HepG2 (cell line): ENCODE measurements around the gene FAM83D. TPM values are rescaled to one million over a fixed set of nuclear protein-coding genes. Genes with fewer than 3 reads are reported as not detected.

Source experiments
- ATAC-seq: fragments of 200-7000 bp; cut with Tn5 transposase; 3 replicates; pipeline ENCODE4 v1.9.1; 2020; ENCODE audit warnings: mild to moderate bottlenecking, moderate library complexity
- BruUV-seq: library from RNA; stranded (reverse); fragments of 400-500 nt; replicated peaks from 2 replicates; lab custom pipeline; 2021; lab: Mats Ljungman, UMichigan
- CTCF ChIA-PET: fragments of 300-600 bp; formaldehyde crosslinking; extraction: SDS; loops from one replicate; lab custom pipeline; 2021; ENCODE audit warnings: low total read pairs, inconsistent platforms, low intra/inter-chr PET ratio; lab: Yijun Ruan, JAX
- POLR2A ChIA-PET: fragments of 350-600 bp; sonication (Branson Sonifier 250); formaldehyde crosslinking; loops from one replicate; lab custom pipeline; 2020; ENCODE audit warnings: antibody characterized with exemption, inconsistent platforms; lab: Yijun Ruan, JAX
- DNase-seq: peaks from one replicate; pipeline ENCODE4 v3.0.0-alpha.2; 2015; ENCODE audit warnings: low spot score
- FAIRE-seq: peaks from 3 replicates; lab custom pipeline; 2011; peaks lifted over from hg19 to GRCh38; lab: Jason Lieb, UNC
- H2AFZ ChIP-seq: one replicate; pipeline ENCODE4 v1.6.1; 2011; ENCODE audit warnings: low read length, inconsistent platforms
- H3K27ac ChIP-seq: fragments of 300-600 bp; 3 replicates; pipeline ENCODE4 v1.8.0; 2011; ENCODE audit warnings: mixed run types, mild to moderate bottlenecking, mixed read lengths, low read length, inconsistent platforms; ENCODE audit not compliant: insufficient read depth; ENCODE audit errors: extremely low read length
- H3K27me3 ChIP-seq, 2 experiments: fragments of 200-600 bp in 1 of 2; 2 replicates in 1 of 2; 3 replicates in 1 of 2; pipeline versions ENCODE4 v1.6.0 to v1.8.0; 2011; ENCODE audit warnings: low read length in 2 of 2, mild to moderate bottlenecking in 2 of 2, moderate library complexity in 2 of 2, inconsistent platforms in 1 of 2; ENCODE audit not compliant: insufficient read depth in 2 of 2, control insufficient read depth in 1 of 2
- H3K36me3 ChIP-seq, 2 experiments: fragments of 200-600 bp in 1 of 2; replicated peaks in 1 of 2; 2 replicates in 1 of 2; 3 replicates in 1 of 2; pipeline versions ENCODE4 v1.5.1 to v1.8.0; 2011; ENCODE audit warnings: low read length in 2 of 2, inconsistent platforms in 1 of 2; ENCODE audit not compliant: insufficient read depth in 2 of 2, control insufficient read depth in 1 of 2
- H3K4me1 ChIP-seq: 2 replicates; pipeline ENCODE4 v1.5.1; 2012; ENCODE audit warnings: low read length, inconsistent platforms; ENCODE audit not compliant: insufficient read depth
- H3K4me2 ChIP-seq: 2 replicates; pipeline ENCODE4 v1.6.0; 2011; ENCODE audit warnings: low read depth, low read length, inconsistent platforms
- H3K4me3 ChIP-seq, 3 experiments: fragments of 200-600 bp in 1 of 3; sonication (generic), shearing (Covaris generic) in 1 of 3; replicated peaks in 1 of 3; 2 replicates each; pipeline ENCODE4 v1.5.1; 2011 to 2016; ENCODE audit warnings: low read length in 3 of 3, inconsistent platforms in 2 of 3, low read depth in 2 of 3, mild to moderate bottlenecking in 2 of 3, control low read depth in 1 of 3, mixed read lengths in 1 of 3; ENCODE audit not compliant: insufficient read depth in 1 of 3
- H3K79me2 ChIP-seq: one replicate; pipeline ENCODE4 v1.6.1; 2011; ENCODE audit warnings: low read length, inconsistent platforms; ENCODE audit not compliant: insufficient read depth
- H3K9ac ChIP-seq: 2 replicates; pipeline ENCODE4 v1.6.0; 2011; ENCODE audit warnings: mild to moderate bottlenecking, low read depth, low read length, inconsistent platforms; ENCODE audit not compliant: insufficient read depth
- H3K9me3 ChIP-seq: 2 replicates; pipeline ENCODE4 v1.5.1; 2012; ENCODE audit warnings: mild to moderate bottlenecking, low read length
- H4K20me1 ChIP-seq: 2 replicates; pipeline ENCODE4 v1.6.0; 2011; ENCODE audit warnings: inconsistent platforms, mild to moderate bottlenecking, low read length, moderate library complexity; ENCODE audit not compliant: insufficient read depth
- BHLHE40 ChIP-seq: IDR thresholded peaks from 2 replicates; pipeline ENCODE4 v1.6.1; 2011; ENCODE audit warnings: low read length, improper control_type of control experiment
- CBX5 ChIP-seq: sonication (generic); formaldehyde crosslinking; IDR thresholded peaks from 2 replicates; pipeline ENCODE4 v1.4.0; 2020; ENCODE audit warnings: missing genetic modification reagents, borderline replicate concordance
- FOSL2 ChIP-seq: sonication (generic); formaldehyde crosslinking; IDR thresholded peaks from 2 replicates; pipeline ENCODE4 v1.4.0; 2020; ENCODE audit warnings: missing genetic modification reagents
- GPBP1L1 ChIP-seq: sonication (generic); formaldehyde crosslinking; IDR thresholded peaks from 2 replicates; pipeline ENCODE4 v1.5.0; 2020; ENCODE audit warnings: mild to moderate bottlenecking, missing genetic modification reagents
- HOXA9 ChIP-seq: sonication (generic); formaldehyde crosslinking; IDR thresholded peaks from 2 replicates; pipeline ENCODE4 v1.8.1; 2022; ENCODE audit warnings: missing genetic modification reagents, mild to moderate bottlenecking, moderate library complexity, borderline replicate concordance
- RBM22 ChIP-seq: fragments of 200-400 bp; formaldehyde crosslinking; optimal IDR thresholded peaks from 2 replicates; pipeline ENCODE3; 2017; ENCODE audit warnings: mild to moderate bottlenecking, low read length, moderate library complexity
- RFX5 ChIP-seq: IDR thresholded peaks from 2 replicates; pipeline ENCODE4 v1.6.1; 2011; ENCODE audit warnings: low read depth, low read length, improper control_type of control experiment
- YEATS4 ChIP-seq: sonication (generic); formaldehyde crosslinking; IDR thresholded peaks from 2 replicates; pipeline ENCODE4 v1.4.0; 2020; ENCODE audit warnings: missing genetic modification reagents, borderline replicate concordance
- ZBTB40 ChIP-seq, 2 experiments: fragments of 450-650 bp in 1 of 2; sonication (generic) in 1 of 2; formaldehyde crosslinking in 1 of 2; IDR thresholded peaks; 2 replicates each; pipeline versions ENCODE4 v1.6.1 to v1.8.0; 2016 to 2022; ENCODE audit warnings: antibody characterized with exemption in 1 of 2, mild to moderate bottlenecking in 1 of 2, missing genetic modification reagents in 1 of 2
- ZNF557 ChIP-seq: sonication (generic); formaldehyde crosslinking; IDR thresholded peaks from 2 replicates; pipeline ENCODE4 v1.4.0; 2020; ENCODE audit warnings: missing genetic modification reagents
- ZNF766 ChIP-seq: sonication (generic); formaldehyde crosslinking; IDR thresholded peaks from 2 replicates; pipeline ENCODE4 v1.5.0; 2020; ENCODE audit warnings: missing genetic modification reagents, borderline replicate concordance
- WGBS: methylation state at CpG from one replicate; pipeline ENCODE4 v1.1.6; 2017; ENCODE audit warnings: low lambda C conversion rate; 5-methylcytosine and 5-hydroxymethylcytosine counted together
- in situ Hi-C: cut with HindIII; loops from 2 replicates; pipeline ENCODE4 v1.10.0; 2017; ENCODE audit warnings: low pct_unique_long_range_greater_than_20kb; ENCODE audit not compliant: extremely low pct_ligation_motif_present
- intact Hi-C: fragments of 100-400 bp; cut with micrococcal nuclease; formaldehyde crosslinking; loops from one replicate; pipeline ENCODE4 v1.10.0; 2022; ENCODE audit not compliant: unreplicated experiment
- polyA plus RNA-seq, 8 experiments: library from polyadenylated mRNA; depleted of rRNA in 3 of 8; stranded (reverse) in 7 of 8; unstranded in 1 of 8; fragments of >200 nt; fragmentation: Illumina TruSeq in 4 of 8; extraction: Trizol in 4 of 8; gene quantifications; 2 replicates each; pipeline versions ENCODE4 v1.2.1 to v1.2.3, GENCODE V29; 2011 to 2016; ENCODE audit warnings: low read depth in 4 of 8, missing spikeins in 1 of 8, mixed read lengths in 1 of 8; ENCODE audit not compliant: insufficient read depth in 1 of 8
- total RNA-seq, 5 experiments: library from RNA; depleted of rRNA; stranded (reverse); fragments of >200 nt; fragmentation: Illumina TruSeq; extraction: Trizol; gene quantifications; 2 replicates each; pipeline ENCODE4 v1.2.3, GENCODE V29; 2016; ENCODE audit warnings: low read depth in 1 of 5

Gene FAM83D
- total and polyA plus RNA-seq, 2 of the 13 experiments (the other 11 are each of a cell fraction or from before 2014, with no cell fraction given): 51.4 to 64.0 TPM

GRCh38 chr20:38926934-38927616 is 858 bp downstream of the FAM83D start (continued):
- TF ChIP-seq ZNF766 (CRISPR knock-in tag) (0 out of 2 replicates have a peak, but pooled peaks have one; percentile 3), YEATS4 (no peak), HOXA9 (CRISPR knock-in tag) (no peak), RBM22 (no peak), BHLHE40 (no peak), ZNF557 (CRISPR knock-in tag) (no peak), CBX5 (CRISPR knock-in tag) (no peak), RFX5 (peak; percentile 0; the same call in 1 of the 2 replicates)

- no peaks in the 10 kb centered on the region for H3K9me3 ChIP-seq
- H3K36me3 ChIP-seq: peaks cover 0 to 13% of the 10 kb centered on the region in 2 experiments; a peak in 4 of 5 replicates
- H3K27ac ChIP-seq: no peak overlapping the region
- DNase-seq (no peak), ATAC-seq (no peak), FAIRE-seq (peak; percentile 60)
- H3K27me3 ChIP-seq: no peaks in the 10 kb centered on the region; a peak in 1 of 5 replicates
- in situ Hi-C loops: no loop called here
- H3K9ac ChIP-seq: peak overlapping the region; percentile 94
- H3K79me2 ChIP-seq: peaks cover 66% of the 10 kb centered on the region
- ChIA-PET CTCF (no interaction called here), POLR2A (interaction anchor here (1.3 to 3.4 kb wide), 3 partner anchors 14 to 121 kb away, joined by 4 to 41 read pairs (median 18); partner anchors contain the start of gene DHX35)
- H3K4me1 ChIP-seq: peaks cover 74% of the 10 kb centered on the region
- H3K4me2 ChIP-seq: peak overlapping the region; percentile 87
- H3K4me3 ChIP-seq: peak overlapping the region; percentile 85 to 99 (median 95)
- H2AFZ ChIP-seq: no peak overlapping the region
- H4K20me1 ChIP-seq: peaks cover 18% of the 10 kb centered on the region; the same call in 1 of the 2 replicates
- no TSS peak for BruUV-seq
- intact Hi-C loops: no loop called here
- 50% methylated on average over 5 of the region's 5 CpGs for WGBS
- TF ChIP-seq ZBTB40 (IDR thresholded peaks at IDR 0.05) (no peak), ZBTB40 (CRISPR knock-in tag; IDR thresholded peaks at IDR 0.05) (peak; percentile 62; the same call in 1 of the 2 replicates), FOSL2 (CRISPR knock-in tag) (no peak), GPBP1L1 (CRISPR knock-in tag) (no peak)
These were observed 1.8 kb downstream of the FAM83D start for GRCh38 chr20:38927902-38928578.
